ENCODE results near the gene THUMPD3.

GRCh38 chr3:9428411-9428810, 65.6 kb downstream of the THUMPD3 start:
- TF ChIP-seq POLR2A (IDR thresholded peaks at IDR 0.05) = no peak
- no peak for TF ChIP-seq CTCF (IDR thresholded peaks at IDR 0.05)
- TF ChIP-seq POLR2AphosphoS5 (IDR thresholded peaks at IDR 0.05) = no peak

Measured in transverse colon (tissue), 4 donors.